Stomach (tissue), 4 donors: ENCODE results near the gene ALX4.

Experiments
- POLR2A ChIP-seq, 4 donors: fragments of 450-650 bp; IDR thresholded peaks; one replicate each; pipeline ENCODE4 v1.6.1; 2016; ENCODE audit warnings: antibody characterized with exemption in 4 of 4, control low read depth in 2 of 4, mild to moderate bottlenecking in 1 of 4, moderate library complexity in 1 of 4
- POLR2AphosphoS5 ChIP-seq, 3 donors: sonication (generic); formaldehyde crosslinking; IDR thresholded peaks; one replicate each; pipeline ENCODE4 v1.6.1; 2016; ENCODE audit warnings: antibody characterized with exemption in 3 of 3
- TF ChIP-seq, protein P1 (sequence below), 7 experiments: fragments of 450-650 bp in 4 of 7; fragments of 200-600 bp in 3 of 7; sonication (generic) in 3 of 7; IDR thresholded peaks; one replicate each; pipeline ENCODE4 v1.5.1; 2016 to 2019; ENCODE audit warnings: antibody characterized with exemption in 7 of 7, control low read depth in 2 of 7, mild to moderate bottlenecking in 1 of 7

DNA sequence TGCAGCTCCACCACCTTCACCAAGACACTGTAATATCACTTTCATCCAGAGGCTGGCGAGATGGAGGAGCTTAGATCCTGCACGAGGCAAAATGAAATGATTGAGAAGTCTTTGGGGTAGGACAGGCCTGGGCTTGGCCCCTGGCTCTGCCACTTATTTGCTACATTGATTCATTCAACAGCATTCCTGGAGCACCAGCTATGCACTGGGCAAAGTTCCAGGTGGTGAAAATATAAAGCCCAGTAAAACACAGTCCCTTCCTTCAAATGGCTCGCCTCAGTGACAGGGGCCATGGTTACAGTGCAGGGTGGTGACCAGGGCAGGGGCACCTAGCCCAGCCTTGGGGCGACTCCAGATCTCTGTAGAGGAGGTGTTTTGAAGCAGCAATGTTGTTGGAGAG lies 19.7 kb downstream of the ALX4 start:
- TF ChIP-seq, protein P1, sequence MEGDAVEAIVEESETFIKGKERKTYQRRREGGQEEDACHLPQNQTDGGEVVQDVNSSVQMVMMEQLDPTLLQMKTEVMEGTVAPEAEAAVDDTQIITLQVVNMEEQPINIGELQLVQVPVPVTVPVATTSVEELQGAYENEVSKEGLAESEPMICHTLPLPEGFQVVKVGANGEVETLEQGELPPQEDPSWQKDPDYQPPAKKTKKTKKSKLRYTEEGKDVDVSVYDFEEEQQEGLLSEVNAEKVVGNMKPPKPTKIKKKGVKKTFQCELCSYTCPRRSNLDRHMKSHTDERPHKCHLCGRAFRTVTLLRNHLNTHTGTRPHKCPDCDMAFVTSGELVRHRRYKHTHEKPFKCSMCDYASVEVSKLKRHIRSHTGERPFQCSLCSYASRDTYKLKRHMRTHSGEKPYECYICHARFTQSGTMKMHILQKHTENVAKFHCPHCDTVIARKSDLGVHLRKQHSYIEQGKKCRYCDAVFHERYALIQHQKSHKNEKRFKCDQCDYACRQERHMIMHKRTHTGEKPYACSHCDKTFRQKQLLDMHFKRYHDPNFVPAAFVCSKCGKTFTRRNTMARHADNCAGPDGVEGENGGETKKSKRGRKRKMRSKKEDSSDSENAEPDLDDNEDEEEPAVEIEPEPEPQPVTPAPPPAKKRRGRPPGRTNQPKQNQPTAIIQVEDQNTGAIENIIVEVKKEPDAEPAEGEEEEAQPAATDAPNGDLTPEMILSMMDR (IDR thresholded peaks at IDR 0.05), result no peak
- TF ChIP-seq POLR2A (IDR thresholded peaks at IDR 0.05) (no peak), POLR2AphosphoS5 (IDR thresholded peaks at IDR 0.05) (no peak)
